Effector memory CD4-positive, alpha-beta T cell (primary cell): ENCODE results near the gene MYOM3.

Experiments
- DNase-seq, 3 donors: peaks; one replicate each; pipeline ENCODE4 v3.0.0-alpha.2; 2020
- H3K27ac ChIP-seq: 2 replicates; pipeline ENCODE4 v1.7.0; 2013; ENCODE audit warnings: mild to moderate bottlenecking, low read length, moderate library complexity; ENCODE audit not compliant: insufficient read depth, poor library complexity, severe bottlenecking
- H3K27me3 ChIP-seq: replicated peaks from 2 replicates; pipeline ENCODE4 v1.7.0; 2013; ENCODE audit warnings: mild to moderate bottlenecking, low read length; ENCODE audit not compliant: insufficient read depth, control insufficient read depth, poor library complexity, severe bottlenecking
- H3K36me3 ChIP-seq: 2 replicates; pipeline ENCODE4 v1.7.0; 2013; ENCODE audit warnings: mild to moderate bottlenecking, low read length, moderate library complexity; ENCODE audit not compliant: control insufficient read depth, insufficient read depth
- H3K4me1 ChIP-seq: 2 replicates; pipeline ENCODE4 v1.7.0; 2013; ENCODE audit warnings: low read length, mild to moderate bottlenecking; ENCODE audit not compliant: control insufficient read depth, insufficient read depth, poor library complexity, severe bottlenecking
- H3K4me3 ChIP-seq: 2 replicates; pipeline ENCODE4 v1.7.0; 2013; ENCODE audit warnings: low read length, low read depth, mild to moderate bottlenecking; ENCODE audit not compliant: insufficient read depth, poor library complexity, severe bottlenecking
- H3K9me3 ChIP-seq: 2 replicates; pipeline ENCODE4 v1.7.0; 2013; ENCODE audit warnings: mild to moderate bottlenecking, low read length, moderate library complexity; ENCODE audit not compliant: control insufficient read depth

The MYOM3 gene

DNA sequence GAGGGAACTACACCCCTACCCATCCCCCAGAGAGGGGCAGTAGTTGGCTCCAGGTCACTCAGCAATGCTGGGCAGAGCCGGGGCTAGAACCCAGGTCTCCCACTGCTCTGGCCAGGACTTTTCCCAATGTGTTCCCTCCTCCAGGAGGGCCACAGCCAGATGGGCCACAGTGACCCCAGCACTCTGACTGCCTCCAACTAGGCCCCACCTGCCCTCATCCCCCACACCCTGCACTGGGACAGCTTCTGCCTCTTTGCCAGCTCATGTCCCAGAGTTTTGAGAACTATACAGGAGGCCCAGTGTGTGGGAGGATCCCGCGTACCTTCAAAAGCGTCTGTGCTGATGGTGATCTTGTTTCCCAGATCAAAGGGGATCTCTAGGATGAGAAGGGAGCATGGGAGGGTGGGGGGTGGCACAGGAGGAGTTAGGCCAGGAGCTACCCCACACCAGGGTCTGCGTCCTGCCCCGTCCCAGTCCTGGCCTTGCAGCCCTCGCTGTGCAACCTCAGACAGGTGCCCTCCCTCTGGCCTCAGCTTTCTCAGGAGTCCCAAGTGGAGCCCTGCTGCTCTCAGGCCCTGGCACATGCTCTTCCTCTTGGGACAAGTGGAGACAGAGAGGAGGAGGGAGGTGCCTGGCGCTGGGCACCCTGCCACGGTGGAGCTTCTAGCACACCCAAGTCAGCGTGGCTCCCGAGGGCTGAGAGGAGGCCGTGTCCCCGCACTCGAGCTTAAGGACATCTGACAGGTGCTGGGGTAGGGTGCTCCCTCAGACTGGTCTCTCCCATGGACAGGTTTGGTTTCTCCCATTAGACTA is 22.0 kb downstream of the MYOM3 start:
- DNase-seq: no peak
- Histone ChIP-seq H3K36me3 (no peaks in the 10 kb centered on the region), H3K4me3 (no peak overlapping the region), H3K27me3 (no peaks in the 10 kb centered on the region), H3K27ac (no peak overlapping the region), H3K9me3 (no peaks in the 10 kb centered on the region), H3K4me1 (no peaks in the 10 kb centered on the region)

DNA sequence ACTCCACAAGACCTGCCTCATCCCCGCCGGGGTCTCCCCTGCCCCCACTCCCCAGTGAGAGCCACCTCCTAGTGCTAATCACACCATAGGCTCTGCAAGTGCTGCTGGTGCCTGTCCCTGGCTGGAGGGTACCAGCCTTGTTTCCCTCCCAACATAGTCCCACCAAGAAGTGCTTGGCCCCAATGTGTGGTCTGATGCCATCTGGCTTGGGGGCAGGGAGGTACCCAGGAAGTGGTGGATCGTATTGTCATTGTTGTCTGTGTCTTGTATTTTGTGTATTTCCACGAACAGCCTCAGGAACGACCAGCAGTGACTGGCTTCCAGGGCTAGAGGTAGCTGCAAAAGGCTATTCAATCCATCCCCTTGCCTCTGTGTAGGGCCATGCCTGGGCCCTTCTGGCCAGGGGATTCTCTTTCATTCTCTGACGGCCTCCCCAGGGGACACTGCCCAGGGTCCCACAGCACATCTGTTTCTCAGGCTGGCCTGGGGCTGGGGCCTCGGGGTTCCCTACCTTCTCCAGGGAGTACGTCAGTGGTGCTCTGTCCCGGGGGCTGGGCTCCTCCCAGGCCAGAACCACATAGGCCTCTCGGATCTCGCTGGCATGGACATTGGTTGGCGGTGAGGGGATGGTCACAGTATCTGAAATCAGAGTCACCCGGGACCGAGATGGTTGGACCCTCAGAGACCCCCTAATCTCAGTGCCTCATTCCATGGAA is 22.8 kb downstream of the MYOM3 start:
- Histone ChIP-seq H3K4me1 (no peaks in the 10 kb centered on the region), H3K9me3 (no peaks in the 10 kb centered on the region), H3K36me3 (no peaks in the 10 kb centered on the region), H3K27me3 (no peaks in the 10 kb centered on the region), H3K4me3 (no peak overlapping the region), H3K27ac (no peak overlapping the region)
- DNase-seq: no peak

GRCh38 chr1:24086466-24086865 is 25.5 kb downstream of the MYOM3 start:
- no peak for DNase-seq
- Histone ChIP-seq H3K4me3 (no peak overlapping the region), H3K9me3 (no peaks in the 10 kb centered on the region), H3K27me3 (no peaks in the 10 kb centered on the region), H3K27ac (no peak overlapping the region), H3K36me3 (no peaks in the 10 kb centered on the region), H3K4me1 (no peaks in the 10 kb centered on the region)

- Histone ChIP-seq H3K9me3 (no peaks in the 10 kb centered on the region), H3K36me3 (no peaks in the 10 kb centered on the region)
Observed at GRCh38 chr1:24085546-24085945, 26.4 kb downstream of the MYOM3 start.

DNA sequence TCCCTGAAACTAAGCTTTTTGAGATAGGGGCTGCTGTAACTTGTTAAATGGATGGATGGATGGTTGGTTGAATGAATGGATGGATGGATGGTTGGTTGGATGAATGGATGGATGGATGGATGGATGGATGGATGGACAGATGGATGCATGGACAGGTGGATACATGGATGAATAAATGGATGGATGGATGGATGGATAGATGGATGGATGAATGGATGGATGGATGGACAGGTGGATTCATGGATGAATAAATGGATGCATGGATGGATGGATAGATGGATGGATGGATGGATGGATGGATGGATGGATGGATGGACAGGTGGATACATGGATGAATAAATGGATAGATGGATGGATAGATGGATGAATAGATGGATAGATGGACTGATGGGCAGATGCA is 26.9 kb downstream of the MYOM3 start:
- Histone ChIP-seq H3K9me3 (no peaks in the 10 kb centered on the region), H3K4me1 (no peaks in the 10 kb centered on the region), H3K36me3 (no peaks in the 10 kb centered on the region), H3K27me3 (no peaks in the 10 kb centered on the region), H3K27ac (no peak overlapping the region), H3K4me3 (no peak overlapping the region)
- no peak for DNase-seq

More at GRCh38 chr1:24085546-24085945, 26.4 kb downstream of the MYOM3 start:
- DNase-seq: no peak
- no peaks in the 10 kb centered on the region for H3K4me1 ChIP-seq
- H3K4me3 ChIP-seq: no peak overlapping the region
- no peak overlapping the region for H3K27ac ChIP-seq
- H3K27me3 ChIP-seq: no peaks in the 10 kb centered on the region

- H3K27me3 ChIP-seq: no peaks in the 10 kb centered on the region
- no peaks in the 10 kb centered on the region for H3K9me3 ChIP-seq
- no peak for DNase-seq
- no peak overlapping the region for H3K27ac ChIP-seq
- H3K36me3 ChIP-seq: no peaks in the 10 kb centered on the region
- H3K4me3 ChIP-seq: no peak overlapping the region
- H3K4me1 ChIP-seq: no peaks in the 10 kb centered on the region
Observed at GRCh38 chr1:24084050-24084449, 27.9 kb downstream of the MYOM3 start.

DNA sequence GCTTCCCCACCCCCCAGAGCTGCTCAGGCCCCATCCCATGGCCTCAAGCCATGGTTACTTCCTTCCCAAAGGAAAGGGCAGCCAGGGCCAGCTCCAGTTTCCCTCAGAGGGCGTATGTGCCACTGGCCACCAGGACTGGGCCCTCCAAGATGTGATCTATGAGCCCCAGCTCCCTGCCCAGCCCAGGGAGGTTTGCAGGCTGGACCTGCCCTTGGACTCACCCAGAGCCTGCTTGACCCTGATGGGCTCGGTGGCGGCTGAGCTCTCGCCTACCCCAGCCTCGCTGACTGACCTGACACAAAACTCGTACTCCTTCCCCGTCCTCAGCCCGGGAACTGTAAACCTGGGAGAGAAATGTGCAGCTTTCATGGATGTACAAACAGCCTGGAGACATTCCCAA is 29.6 kb downstream of the MYOM3 start:
- H3K4me3 ChIP-seq: no peak overlapping the region
- no peak overlapping the region for H3K27ac ChIP-seq
- H3K36me3 ChIP-seq: no peaks in the 10 kb centered on the region
- DNase-seq: no peak
- no peaks in the 10 kb centered on the region for H3K27me3 ChIP-seq
- no peaks in the 10 kb centered on the region for H3K9me3 ChIP-seq
- no peaks in the 10 kb centered on the region for H3K4me1 ChIP-seq

DNA sequence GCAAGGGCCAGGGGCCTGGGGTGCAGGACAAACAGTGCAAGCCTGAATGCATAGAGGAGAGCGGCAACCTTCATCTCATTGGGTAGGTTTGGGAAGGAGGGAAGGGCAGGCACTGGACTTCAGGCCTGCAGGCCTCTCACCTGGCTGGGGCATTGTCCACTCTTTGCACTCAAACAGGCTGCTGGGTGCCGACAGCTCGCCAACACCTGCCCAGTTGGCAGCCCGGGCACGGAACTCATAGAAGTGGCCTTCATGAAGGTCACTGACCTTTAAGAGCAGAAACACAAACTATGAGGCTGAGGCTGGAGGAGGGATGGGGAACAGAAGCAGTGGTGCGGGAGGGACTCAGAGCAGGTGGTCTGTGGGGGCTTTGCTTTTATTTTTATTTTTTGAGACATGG is 30.7 kb downstream of the MYOM3 start:
- no peak overlapping the region for H3K4me3 ChIP-seq
- no peaks in the 10 kb centered on the region for H3K36me3 ChIP-seq
- H3K27ac ChIP-seq: no peak overlapping the region
- DNase-seq: no peak
- H3K27me3 ChIP-seq: no peaks in the 10 kb centered on the region
- H3K4me1 ChIP-seq: no peaks in the 10 kb centered on the region
- H3K9me3 ChIP-seq: no peaks in the 10 kb centered on the region

GRCh38 chr1:24080131-24080530 is 31.8 kb downstream of the MYOM3 start:
- DNase-seq: no peak
- H3K36me3 ChIP-seq: no peaks in the 10 kb centered on the region

GRCh38 chr1:24077278-24077978 is 34.5 kb downstream of the MYOM3 start:
- DNase-seq: no peak
- no peaks in the 10 kb centered on the region for H3K4me1 ChIP-seq
- no peak overlapping the region for H3K27ac ChIP-seq
- H3K4me3 ChIP-seq: no peak overlapping the region
- H3K9me3 ChIP-seq: no peaks in the 10 kb centered on the region
- H3K36me3 ChIP-seq: no peaks in the 10 kb centered on the region
- no peaks in the 10 kb centered on the region for H3K27me3 ChIP-seq

More at GRCh38 chr1:24080131-24080530, 31.8 kb downstream of the MYOM3 start:
- Histone ChIP-seq H3K4me3 (no peak overlapping the region), H3K9me3 (no peaks in the 10 kb centered on the region), H3K27ac (no peak overlapping the region), H3K27me3 (no peaks in the 10 kb centered on the region), H3K4me1 (no peaks in the 10 kb centered on the region)
